SJSA1 (cell line): ENCODE data around the gene RNF31. TPM values are rescaled to one million over a fixed set of nuclear protein-coding genes. Genes with fewer than 3 reads are reported as not detected.

Source experiments
- DNase-seq, 2 experiments: peaks; one replicate each; pipeline ENCODE4 v3.0.0-alpha.2; 2015 to 2020; ENCODE audit warnings: low spot score in 2 of 2, low read depth in 1 of 2
- H3K27ac ChIP-seq: fragments of 250-450 bp; sonication (Bioruptor Pico); 2 replicates; pipeline ENCODE4 v1.5.1; 2020; ENCODE audit warnings: mild to moderate bottlenecking, moderate library complexity
- H3K27me3 ChIP-seq: fragments of 250-450 bp; sonication (Bioruptor Pico); replicated peaks from 2 replicates; pipeline ENCODE4 v1.5.1; 2020; ENCODE audit warnings: mild to moderate bottlenecking, moderate library complexity
- H3K36me3 ChIP-seq: fragments of 250-450 bp; sonication (Bioruptor Pico); 2 replicates; pipeline ENCODE4 v1.5.1; 2020; ENCODE audit warnings: mild to moderate bottlenecking
- H3K4me1 ChIP-seq: fragments of 250-450 bp; sonication (Bioruptor Pico); replicated peaks from 2 replicates; pipeline ENCODE4 v1.6.1; 2021; ENCODE audit warnings: mild to moderate bottlenecking
- H3K4me3 ChIP-seq: fragments of 250-450 bp; sonication (Bioruptor Pico); 2 replicates; pipeline ENCODE4 v1.5.1; 2020; ENCODE audit warnings: mild to moderate bottlenecking
- H3K9me3 ChIP-seq: fragments of 250-450 bp; sonication (Bioruptor Pico); replicated peaks from 2 replicates; pipeline ENCODE4 v1.5.1; 2020; ENCODE audit warnings: mild to moderate bottlenecking
- total RNA-seq: library from RNA; depleted of rRNA; stranded (reverse); fragments of >200 nt; shearing (Covaris generic); gene quantifications from 2 replicates; pipeline ENCODE4 v1.2.3, GENCODE V29; 2014

The RNF31 gene
- total RNA-seq, 1 experiment from 2014 or later: 40.3 TPM

- Histone ChIP-seq H3K27me3 (no peaks in the 10 kb centered on the region), H3K9me3 (no peaks in the 10 kb centered on the region), H3K4me3 (no peak overlapping the region), H3K27ac (no peak overlapping the region), H3K36me3 (no peaks in the 10 kb centered on the region), H3K4me1 (peaks cover 2% of the 10 kb centered on the region)
- no peak for DNase-seq
Measured at GRCh38 chr14:24110523-24110922, 36.8 kb upstream of the RNF31 start.

GRCh38 chr14:24113379-24113800 is 33.9 kb upstream of the RNF31 start:
- Histone ChIP-seq H3K9me3 (no peaks in the 10 kb centered on the region), H3K4me3 (peak overlapping the region; percentile 65), H3K4me1 (peaks cover 7% of the 10 kb centered on the region), H3K27me3 (no peaks in the 10 kb centered on the region), H3K27ac (peak overlapping the region; percentile 92), H3K36me3 (peaks cover 14% of the 10 kb centered on the region)
- no peak for DNase-seq

- peak in 1 of 2 experiments; percentile 92 for DNase-seq
- Histone ChIP-seq H3K4me3 (peak overlapping the region; percentile 65), H3K4me1 (peaks cover 7% of the 10 kb centered on the region), H3K9me3 (no peaks in the 10 kb centered on the region), H3K27me3 (no peaks in the 10 kb centered on the region), H3K27ac (peak overlapping the region; percentile 92), H3K36me3 (peaks cover 17% of the 10 kb centered on the region)
Measured at GRCh38 chr14:24113801-24114531, 33.3 kb upstream of the RNF31 start.

DNA sequence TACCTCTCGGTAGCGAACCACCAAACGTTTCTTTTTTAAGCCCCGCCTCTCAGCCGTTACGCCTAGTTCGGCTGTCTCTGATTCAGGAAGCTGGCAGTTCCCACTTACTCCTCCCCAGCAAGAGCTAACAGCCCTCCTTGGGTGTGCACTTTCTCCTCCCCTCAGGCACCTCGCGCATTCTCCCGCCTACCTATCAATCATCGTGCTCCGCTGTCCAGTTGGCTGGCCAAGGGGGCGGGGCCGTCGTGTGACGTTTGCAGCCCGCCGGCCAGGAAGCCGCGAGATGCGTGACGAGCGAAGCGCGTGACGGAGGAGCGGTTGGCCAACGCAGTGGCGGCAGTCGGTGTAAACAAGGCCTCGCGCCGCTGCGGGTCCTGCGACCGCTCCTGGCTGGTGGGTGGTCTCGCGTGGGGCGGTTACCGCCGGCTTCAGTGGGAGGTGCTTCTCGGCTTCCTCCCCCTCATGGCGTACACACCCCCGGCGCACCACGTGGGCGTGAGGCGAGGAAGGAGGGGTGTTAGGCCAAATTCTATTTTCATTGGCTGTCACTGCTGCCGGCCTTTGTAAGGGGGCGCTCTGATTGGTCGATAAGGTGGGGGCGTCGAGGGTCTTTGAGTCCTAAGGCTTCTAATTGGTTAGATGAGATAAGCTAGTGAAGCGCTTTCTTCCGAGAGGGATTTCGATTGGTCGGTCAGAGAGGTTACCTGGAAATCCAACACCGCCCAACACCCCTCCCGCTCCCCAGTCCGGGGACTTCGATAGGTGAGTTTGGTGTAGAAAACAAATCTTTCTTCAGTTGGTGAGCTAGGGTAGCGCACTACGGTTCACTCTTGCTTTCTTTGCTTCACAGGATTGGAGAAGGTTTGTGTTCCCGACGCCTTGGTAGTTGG is 32.5 kb upstream of the RNF31 start, which contains the start of the genes DCAF11 and NRL:
Gene DCAF11 (plus strand): TSS at position 246 of the 890 bp plus-strand sequence. CDS start 818 bp downstream, outside the sequence.
Gene NRL (minus strand): TSS at position 418 of the 890 bp plus-strand sequence. CDS start 32,101 bp downstream, outside the sequence.
- Histone ChIP-seq H3K4me3 (peak within 1 kb of the TSS; percentile 65), H3K27ac (peak within 1 kb of the TSS; percentile 92), H3K9me3 (no peaks in the 10 kb centered on the region), H3K27me3 (no peaks in the 10 kb centered on the region), H3K4me1 (peaks cover 7% of the 10 kb centered on the region), H3K36me3 (peaks cover 22% of the 10 kb centered on the region)
- peak; percentile 99 to 100 for DNase-seq

GRCh38 chr14:24115422-24116127 is 31.7 kb upstream of the RNF31 start:
- peaks cover 7% of the 10 kb centered on the region for H3K4me1 ChIP-seq
- peaks cover 23% of the 10 kb centered on the region for H3K36me3 ChIP-seq
- peak overlapping the region; percentile 65 for H3K4me3 ChIP-seq
- no peaks in the 10 kb centered on the region for H3K27me3 ChIP-seq
- no peak for DNase-seq
- H3K27ac ChIP-seq: peak overlapping the region; percentile 92
- no peaks in the 10 kb centered on the region for H3K9me3 ChIP-seq

DNA sequence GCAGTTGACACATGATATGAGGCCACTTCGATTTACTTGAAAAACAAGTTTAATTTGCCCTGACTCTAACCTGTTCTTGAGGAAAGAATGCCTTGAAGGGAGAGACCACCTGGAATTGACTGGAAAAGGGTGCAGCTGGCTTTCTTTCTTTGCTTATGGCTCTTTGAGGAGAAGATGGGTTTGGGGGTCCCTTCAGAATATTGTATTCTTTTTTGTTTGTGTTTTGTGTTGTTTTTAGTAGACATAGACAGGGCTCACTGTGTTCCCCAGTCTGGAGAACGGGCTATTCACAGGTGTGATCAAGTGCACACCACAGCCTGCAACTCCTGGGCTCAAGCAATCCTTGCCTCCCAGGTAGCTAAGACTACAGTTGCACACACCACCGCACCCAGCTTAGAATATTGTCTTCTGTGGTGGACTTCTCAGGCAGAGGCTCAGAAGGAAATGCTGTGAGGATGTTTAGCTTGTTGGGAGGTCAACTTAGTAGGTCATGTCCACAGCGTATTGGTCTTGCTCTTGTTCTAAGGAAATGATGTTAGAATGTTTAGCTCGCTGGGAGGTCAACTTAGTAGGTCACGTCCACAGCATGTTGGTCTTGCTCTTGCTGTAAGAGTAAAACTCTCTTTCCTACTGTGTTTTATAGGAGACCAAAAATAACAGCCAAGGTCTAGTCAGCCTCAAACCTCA is 31.0 kb upstream of the RNF31 start:
- Histone ChIP-seq H3K4me1 (peaks cover 7% of the 10 kb centered on the region), H3K4me3 (no peak overlapping the region), H3K36me3 (peaks cover 25% of the 10 kb centered on the region), H3K27ac (no peak overlapping the region), H3K27me3 (no peaks in the 10 kb centered on the region), H3K9me3 (no peaks in the 10 kb centered on the region)
- DNase-seq: no peak

- Histone ChIP-seq H3K27me3 (no peaks in the 10 kb centered on the region), H3K27ac (no peak overlapping the region), H3K4me1 (peaks cover 7% of the 10 kb centered on the region), H3K4me3 (no peak overlapping the region), H3K9me3 (no peaks in the 10 kb centered on the region), H3K36me3 (peaks cover 30% of the 10 kb centered on the region)
- DNase-seq: no peak
Measured at GRCh38 chr14:24117179-24117578, 30.1 kb upstream of the RNF31 start.

GRCh38 chr14:24119691-24120090 is 27.6 kb upstream of the RNF31 start:
- DNase-seq: no peak
- H3K4me1 ChIP-seq: peaks cover 7% of the 10 kb centered on the region
- no peaks in the 10 kb centered on the region for H3K27me3 ChIP-seq
- H3K4me3 ChIP-seq: no peak overlapping the region
- no peaks in the 10 kb centered on the region for H3K9me3 ChIP-seq
- peaks cover 30% of the 10 kb centered on the region for H3K36me3 ChIP-seq
- H3K27ac ChIP-seq: no peak overlapping the region

- H3K36me3 ChIP-seq: peaks cover 30% of the 10 kb centered on the region
Measured at GRCh38 chr14:24121210-24121609, 26.1 kb upstream of the RNF31 start.

DNA sequence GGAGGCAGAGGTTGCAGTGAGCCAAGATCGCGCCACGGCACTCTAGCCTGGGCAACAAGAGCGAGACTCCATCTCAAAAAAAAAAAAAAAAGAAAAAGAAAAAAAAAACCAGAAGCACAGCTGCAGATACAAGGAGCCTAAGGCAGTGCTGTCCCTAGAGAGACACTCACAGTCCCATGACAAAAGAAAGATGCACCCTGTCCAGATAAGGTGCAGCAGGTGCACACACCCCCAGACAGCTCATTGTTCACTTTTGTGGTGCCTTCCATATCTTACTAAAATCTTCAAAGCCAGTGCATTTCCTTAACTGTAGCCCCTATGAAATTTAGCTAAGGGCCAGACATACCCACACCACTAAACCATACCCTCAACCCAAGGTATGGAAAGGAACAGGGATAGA is 24.9 kb upstream of the RNF31 start:
- Histone ChIP-seq H3K36me3 (peaks cover 20% of the 10 kb centered on the region), H3K27me3 (no peaks in the 10 kb centered on the region), H3K4me3 (no peak overlapping the region), H3K4me1 (no peaks in the 10 kb centered on the region), H3K27ac (no peak overlapping the region), H3K9me3 (no peaks in the 10 kb centered on the region)
- no peak for DNase-seq

More at GRCh38 chr14:24121210-24121609, 26.1 kb upstream of the RNF31 start:
- Histone ChIP-seq H3K4me1 (no peaks in the 10 kb centered on the region), H3K27ac (no peak overlapping the region), H3K9me3 (no peaks in the 10 kb centered on the region), H3K4me3 (no peak overlapping the region), H3K27me3 (no peaks in the 10 kb centered on the region)
- no peak for DNase-seq

GRCh38 chr14:24122898-24123297 is 24.4 kb upstream of the RNF31 start:
- no peak for DNase-seq
- no peaks in the 10 kb centered on the region for H3K27me3 ChIP-seq
- H3K4me1 ChIP-seq: no peaks in the 10 kb centered on the region
- no peak overlapping the region for H3K27ac ChIP-seq
- no peak overlapping the region for H3K4me3 ChIP-seq
- H3K36me3 ChIP-seq: peaks cover 18% of the 10 kb centered on the region
- H3K9me3 ChIP-seq: no peaks in the 10 kb centered on the region

- no peak overlapping the region for H3K27ac ChIP-seq
- no peaks in the 10 kb centered on the region for H3K9me3 ChIP-seq
- no peak for DNase-seq
Measured at GRCh38 chr14:24123424-24124417, 23.6 kb upstream of the RNF31 start.

More at GRCh38 chr14:24123424-24124417, 23.6 kb upstream of the RNF31 start:
- Histone ChIP-seq H3K36me3 (peaks cover 14% of the 10 kb centered on the region), H3K27me3 (no peaks in the 10 kb centered on the region), H3K4me3 (no peak overlapping the region), H3K4me1 (no peaks in the 10 kb centered on the region)
